ENCODE results near the gene TPO. TPM values are rescaled to one million over a fixed set of nuclear protein-coding genes. Genes with fewer than 3 reads are reported as not detected.

Gene TPO
- total RNA-seq, 1 experiment from 2014 or later = not detected

DNA sequence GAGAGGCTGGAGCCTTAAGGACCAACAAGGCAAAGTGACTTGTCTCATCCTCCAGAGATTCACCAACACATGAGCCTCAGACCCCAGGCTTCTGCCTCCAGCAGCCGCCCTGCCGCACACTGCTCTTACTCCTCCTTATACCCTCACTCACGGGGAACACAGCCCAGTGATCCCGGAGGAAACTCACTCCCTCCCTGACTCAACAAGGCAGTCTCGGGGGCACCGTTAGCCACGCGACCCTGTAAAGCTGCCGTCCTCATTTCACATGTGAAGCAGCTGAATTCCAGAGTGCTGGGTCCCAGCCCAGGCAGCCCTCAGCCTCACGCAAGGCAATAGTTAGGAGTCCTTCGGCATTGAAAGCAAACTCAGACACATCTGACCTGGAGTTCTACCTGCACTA is 129.7 kb downstream of the TPO start:
- Histone ChIP-seq H3K4me1 (ENCODE audit: insufficient read depth, low read length) (no peaks in the 10 kb centered on the region), H3K27me3 (ENCODE audit: insufficient read depth, low read length) (no peaks in the 10 kb centered on the region), H3K4ac (ENCODE audit: low read depth, low read length) (no peak overlapping the region), H3K56ac (ENCODE audit: insufficient read length, low read depth, low read length) (no peak overlapping the region), H4K20me1 (ENCODE audit: control insufficient read depth, insufficient read depth, insufficient read length) (peaks cover 4% of the 10 kb centered on the region), H2AK5ac (ENCODE audit: insufficient read length, low read length) (no peak overlapping the region), H3K23ac (ENCODE audit: insufficient read length, low read depth, low read length) (no peak overlapping the region), H2BK120ac (ENCODE audit: low read depth, low read length, poor library complexity, severe bottlenecking) (no peak overlapping the region), H4K91ac (ENCODE audit: insufficient read length, low read depth, low read length) (no peak overlapping the region), H3K14ac (ENCODE audit: insufficient read depth, low read length) (no peak overlapping the region), H2BK12ac (ENCODE audit: insufficient read length, low read depth, low read length) (no peak overlapping the region), H4K5ac (ENCODE audit: insufficient read length, low read depth, low read length) (no peak overlapping the region), H3K18ac (ENCODE audit: insufficient read length, low read depth, low read length) (no peak overlapping the region), H3K9me3 (ENCODE audit: control insufficient read depth, low read depth, low read length) (no peaks in the 10 kb centered on the region), H3K79me2 (ENCODE audit: insufficient read depth, low read length) (no peaks in the 10 kb centered on the region), H2BK5ac (ENCODE audit: insufficient read length, low read length) (no peak overlapping the region), H3K23me2 (ENCODE audit: insufficient read length, low read depth, low read length, poor library complexity, severe bottlenecking) (no peaks in the 10 kb centered on the region), H3T11ph (ENCODE audit: low read length) (no peak overlapping the region), H3K4me2 (ENCODE audit: insufficient read depth, insufficient read length, low read length) (no peak overlapping the region), H2BK20ac (ENCODE audit: low read depth, low read length, poor library complexity, severe bottlenecking) (no peak overlapping the region), H2AFZ (ENCODE audit: low read length) (no peak overlapping the region), H3K79me1 (ENCODE audit: insufficient read depth, low read depth, low read length, poor library complexity, severe bottlenecking) (no peaks in the 10 kb centered on the region), H2BK15ac (ENCODE audit: low read depth, low read length) (no peak overlapping the region), H3K27ac (ENCODE audit: insufficient read length, low read depth, low read length) (no peak overlapping the region), H4K8ac (replicated peaks; ENCODE audit: insufficient read length, low read depth, low read length) (no peak overlapping the region), H3K9ac (ENCODE audit: extremely low read depth, insufficient read length, low read length) (no peak overlapping the region)
- WGBS (ENCODE audit: extremely low coverage, insufficient read length, low lambda C conversion rate) = no CpG with 5 or more reads among the region's 11 CpGs
- peaks cover 0 to 2% of the 10 kb centered on the region in 2 experiments; a peak in 1 of 5 replicates for H3K9me3 Mint-ChIP-seq
- H3K4me3 Mint-ChIP-seq = no peak overlapping the region
- peaks cover 0 to 2% of the 10 kb centered on the region in 2 experiments; a peak in 2 of 4 replicates for H3K4me1 Mint-ChIP-seq
- no peak for DNase-seq
- peak overlapping the region in 1 of 3 experiments; percentile 84; a peak in 1 of 7 replicates for H3K27ac Mint-ChIP-seq
- peaks cover 2% of the 10 kb centered on the region; the same call in 1 of the 2 replicates for H3K27me3 Mint-ChIP-seq (ENCODE audit: low read depth)
- no peaks in the 10 kb centered on the region; a peak in 1 of 7 replicates for H3K36me3 Mint-ChIP-seq (ENCODE audit: insufficient read depth in 1 of 3, low read depth in 3 of 3)
- TF ChIP-seq, protein P1, sequence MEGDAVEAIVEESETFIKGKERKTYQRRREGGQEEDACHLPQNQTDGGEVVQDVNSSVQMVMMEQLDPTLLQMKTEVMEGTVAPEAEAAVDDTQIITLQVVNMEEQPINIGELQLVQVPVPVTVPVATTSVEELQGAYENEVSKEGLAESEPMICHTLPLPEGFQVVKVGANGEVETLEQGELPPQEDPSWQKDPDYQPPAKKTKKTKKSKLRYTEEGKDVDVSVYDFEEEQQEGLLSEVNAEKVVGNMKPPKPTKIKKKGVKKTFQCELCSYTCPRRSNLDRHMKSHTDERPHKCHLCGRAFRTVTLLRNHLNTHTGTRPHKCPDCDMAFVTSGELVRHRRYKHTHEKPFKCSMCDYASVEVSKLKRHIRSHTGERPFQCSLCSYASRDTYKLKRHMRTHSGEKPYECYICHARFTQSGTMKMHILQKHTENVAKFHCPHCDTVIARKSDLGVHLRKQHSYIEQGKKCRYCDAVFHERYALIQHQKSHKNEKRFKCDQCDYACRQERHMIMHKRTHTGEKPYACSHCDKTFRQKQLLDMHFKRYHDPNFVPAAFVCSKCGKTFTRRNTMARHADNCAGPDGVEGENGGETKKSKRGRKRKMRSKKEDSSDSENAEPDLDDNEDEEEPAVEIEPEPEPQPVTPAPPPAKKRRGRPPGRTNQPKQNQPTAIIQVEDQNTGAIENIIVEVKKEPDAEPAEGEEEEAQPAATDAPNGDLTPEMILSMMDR (conservative IDR thresholded peaks at IDR 0.05) = no peak

All from H9 (cell line).